Measurements from ENCODE around the gene ABCG2.

The ABCG2 gene

GRCh38 chr4:88134536-88135355 is 23.7 kb downstream of the ABCG2 start:
- Histone ChIP-seq H3K27ac (ENCODE audit: extremely low read depth, low read depth, low read length) (no peak overlapping the region), H3K36me3 (ENCODE audit: control insufficient read depth in 2 of 2, insufficient read depth in 1 of 2, low read length in 2 of 2) (no peaks in the 10 kb centered on the region), H3K9me3 (ENCODE audit: control insufficient read depth, insufficient read depth, low read depth, low read length) (no peaks in the 10 kb centered on the region), H3K4me3 (ENCODE audit: low read depth, low read length) (no peak overlapping the region), H3K4me1 (ENCODE audit: control insufficient read depth, insufficient read depth, low read length) (no peaks in the 10 kb centered on the region)
- CTCF ChIA-PET: no interaction called here
- POLR2A ChIA-PET: no interaction called here
- TF ChIP-seq ZBTB26 (tag by site-specific recombination; optimal IDR thresholded peaks at IDR 0.05) (no peak), ZNF837 (tag by site-specific recombination; IDR thresholded peaks at IDR 0.05) (no peak), OVOL3 (tag by site-specific recombination; IDR thresholded peaks at IDR 0.05) (no peak), ZNF146 (tag by site-specific recombination; IDR thresholded peaks at IDR 0.05) (no peak), SP3 (tag by site-specific recombination; IDR thresholded peaks at IDR 0.05) (no peak), PRDM10 (tag by site-specific recombination; IDR thresholded peaks at IDR 0.05) (no peak), ZSCAN23 (tag by site-specific recombination; IDR thresholded peaks at IDR 0.05) (no peak), ZBTB6 (tag by site-specific recombination; IDR thresholded peaks at IDR 0.05) (no peak)

- no peak overlapping the region for H3K27ac ChIP-seq (ENCODE audit: extremely low read depth, low read depth, low read length)
- ChIA-PET CTCF (no interaction called here), POLR2A (no interaction called here)
- H3K4me3 ChIP-seq (ENCODE audit: low read depth, low read length): no peak overlapping the region
- no peaks in the 10 kb centered on the region for H3K9me3 ChIP-seq (ENCODE audit: control insufficient read depth, insufficient read depth, low read depth, low read length)
- H3K4me1 ChIP-seq (ENCODE audit: control insufficient read depth, insufficient read depth, low read length): no peaks in the 10 kb centered on the region
- no peak for TF ChIP-seq ZNF639 (tag by site-specific recombination; IDR thresholded peaks at IDR 0.05)
- no peak for TF ChIP-seq ZNF221 (tag by site-specific recombination; IDR thresholded peaks at IDR 0.05; ENCODE audit: borderline replicate concordance)
- H3K36me3 ChIP-seq (ENCODE audit: control insufficient read depth in 2 of 2, insufficient read depth in 1 of 2, low read length in 2 of 2): no peaks in the 10 kb centered on the region
These were observed 24.3 kb downstream of the ABCG2 start for GRCh38 chr4:88134111-88134510.

- ChIA-PET POLR2A (no interaction called here), CTCF (interaction anchor here (0.6 kb wide), 1 partner anchor 9 kb away, joined by 3 read pairs; no protein-coding TSS in a partner anchor)
- no peak overlapping the region for H3K4me3 ChIP-seq (ENCODE audit: low read depth, low read length)
- H3K9me3 ChIP-seq (ENCODE audit: control insufficient read depth, insufficient read depth, low read depth, low read length): no peaks in the 10 kb centered on the region
- H3K27ac ChIP-seq (ENCODE audit: extremely low read depth, low read depth, low read length): no peak overlapping the region
- TF ChIP-seq WT1 (tag by site-specific recombination; IDR thresholded peaks at IDR 0.05): no peak
- no peak for TF ChIP-seq ZNF514 (tag by site-specific recombination; IDR thresholded peaks at IDR 0.05)
- TF ChIP-seq ZNF701 (tag by site-specific recombination; IDR thresholded peaks at IDR 0.05): no peak
- no peak for TF ChIP-seq ZNF175 (tag by site-specific recombination; IDR thresholded peaks at IDR 0.05)
- H3K36me3 ChIP-seq (ENCODE audit: control insufficient read depth in 2 of 2, insufficient read depth in 1 of 2, low read length in 2 of 2): no peaks in the 10 kb centered on the region
- H3K4me1 ChIP-seq (ENCODE audit: control insufficient read depth, insufficient read depth, low read length): no peaks in the 10 kb centered on the region
These were observed 27.7 kb downstream of the ABCG2 start for GRCh38 chr4:88130544-88131305.
